Right lobe of liver (tissue), 4 donors: Measurements from ENCODE around the gene MAPK12.

Experiments
- POLR2A ChIP-seq: fragments of 450-650 bp; IDR thresholded peaks from one replicate; pipeline ENCODE4 v1.6.1; 2017; ENCODE audit warnings: antibody characterized with exemption, mild to moderate bottlenecking
- TF ChIP-seq, protein P1 (sequence below), 4 donors: fragments of 200-600 bp in 3 of 4; fragments of 450-650 bp in 1 of 4; IDR thresholded peaks; one replicate each; pipeline versions ENCODE4 v1.5.1 to v1.8.0; 2016 to 2022; ENCODE audit warnings: antibody characterized with exemption in 4 of 4, mild to moderate bottlenecking in 2 of 4
- donor health status: DM: no; HTN: no; CAD: no.
- donor health status: DM: no; HTN: no; CAD: no.
- donor health status: DM: no; HTN: yes; CAD: no.

- TF ChIP-seq, protein P1, sequence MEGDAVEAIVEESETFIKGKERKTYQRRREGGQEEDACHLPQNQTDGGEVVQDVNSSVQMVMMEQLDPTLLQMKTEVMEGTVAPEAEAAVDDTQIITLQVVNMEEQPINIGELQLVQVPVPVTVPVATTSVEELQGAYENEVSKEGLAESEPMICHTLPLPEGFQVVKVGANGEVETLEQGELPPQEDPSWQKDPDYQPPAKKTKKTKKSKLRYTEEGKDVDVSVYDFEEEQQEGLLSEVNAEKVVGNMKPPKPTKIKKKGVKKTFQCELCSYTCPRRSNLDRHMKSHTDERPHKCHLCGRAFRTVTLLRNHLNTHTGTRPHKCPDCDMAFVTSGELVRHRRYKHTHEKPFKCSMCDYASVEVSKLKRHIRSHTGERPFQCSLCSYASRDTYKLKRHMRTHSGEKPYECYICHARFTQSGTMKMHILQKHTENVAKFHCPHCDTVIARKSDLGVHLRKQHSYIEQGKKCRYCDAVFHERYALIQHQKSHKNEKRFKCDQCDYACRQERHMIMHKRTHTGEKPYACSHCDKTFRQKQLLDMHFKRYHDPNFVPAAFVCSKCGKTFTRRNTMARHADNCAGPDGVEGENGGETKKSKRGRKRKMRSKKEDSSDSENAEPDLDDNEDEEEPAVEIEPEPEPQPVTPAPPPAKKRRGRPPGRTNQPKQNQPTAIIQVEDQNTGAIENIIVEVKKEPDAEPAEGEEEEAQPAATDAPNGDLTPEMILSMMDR (IDR thresholded peaks at IDR 0.05), result no peak
- no peak for TF ChIP-seq POLR2A
Observed at GRCh38 chr22:50251477-50252081, 9.9 kb downstream of the MAPK12 start.
